GM23338 (cell line): ENCODE data around the gene UBE2J1. TPM values are rescaled to one million over a fixed set of nuclear protein-coding genes. Genes with fewer than 3 reads are reported as not detected.
A peak's percentile ranks its signal among the peaks of the same experiment; 100 is the strongest.

Experiments used
- ATAC-seq: fragments of 200-7000 bp; cut with Tn5 transposase; 3 replicates; pipeline ENCODE4 v1.9.1; 2020
- DNase-seq: peaks from one replicate; pipeline ENCODE4 v3.0.0-alpha.2; 2015; ENCODE audit warnings: low spot score
- H2AFZ ChIP-seq: fragments of 200-600 bp; sonication (generic); 2 replicates; pipeline ENCODE4 v1.8.0; 2016; ENCODE audit warnings: antibody characterized with exemption, mild to moderate bottlenecking, moderate library complexity
- H3F3A ChIP-seq: fragments of 200-600 bp; sonication (generic); replicated peaks from 2 replicates; pipeline ENCODE4 v1.8.0; 2017; ENCODE audit warnings: antibody characterized with exemption, mixed run types, low read depth
- H3K27ac ChIP-seq: fragments of 200-600 bp; sonication (generic); 2 replicates; pipeline ENCODE4 v1.6.1; 2016; ENCODE audit warnings: low read depth
- H3K27me3 ChIP-seq: fragments of 200-600 bp; sonication (generic); 2 replicates; pipeline ENCODE4 v1.8.0; 2016; ENCODE audit warnings: mild to moderate bottlenecking, mixed run types, moderate library complexity; ENCODE audit not compliant: insufficient read depth
- H3K36me3 ChIP-seq: fragments of 200-600 bp; sonication (generic); 2 replicates; pipeline ENCODE4 v1.8.0; 2016; ENCODE audit warnings: mild to moderate bottlenecking; ENCODE audit not compliant: insufficient read depth
- H3K4me1 ChIP-seq: fragments of 200-600 bp; sonication (generic); 2 replicates; pipeline ENCODE4 v1.8.0; 2016; ENCODE audit warnings: mild to moderate bottlenecking, moderate library complexity; ENCODE audit not compliant: insufficient read depth
- H3K4me2 ChIP-seq: fragments of 200-600 bp; sonication (generic); 2 replicates; pipeline ENCODE4 v1.7.1; 2017; ENCODE audit warnings: mixed run types
- H3K4me3 ChIP-seq: fragments of 200-600 bp; sonication (generic); 2 replicates; pipeline ENCODE4 v1.6.1; 2016; ENCODE audit warnings: mixed run types
- H3K79me2 ChIP-seq: fragments of 200-600 bp; sonication (generic); replicated peaks from 2 replicates; pipeline ENCODE4 v1.8.0; 2017; ENCODE audit warnings: mild to moderate bottlenecking; ENCODE audit not compliant: insufficient read depth
- H3K9me2 ChIP-seq: fragments of 200-600 bp; sonication (generic); 2 replicates; pipeline ENCODE4 v1.8.0; 2017; ENCODE audit not compliant: insufficient read depth
- H4K20me1 ChIP-seq: fragments of 200-600 bp; sonication (generic); replicated peaks from 2 replicates; pipeline ENCODE4 v1.8.0; 2017; ENCODE audit warnings: mild to moderate bottlenecking; ENCODE audit not compliant: insufficient read depth
- H3K27ac Mint-ChIP-seq: 2 replicates; pipeline ENCODE4 v1.8.0; 2020; ENCODE audit warnings: inconsistent platforms, mild to moderate bottlenecking, moderate library complexity, mixed read lengths
- H3K27me3 Mint-ChIP-seq: 3 replicates; pipeline ENCODE4 v1.8.0; 2022; ENCODE audit warnings: low read depth, mild to moderate bottlenecking, moderate library complexity, mixed read lengths, inconsistent platforms; ENCODE audit not compliant: insufficient read depth, poor library complexity
- H3K36me3 Mint-ChIP-seq: 3 replicates; pipeline ENCODE4 v1.8.0; 2021; ENCODE audit warnings: low read depth, mild to moderate bottlenecking, inconsistent platforms, moderate library complexity, mixed read lengths
- H3K4me1 Mint-ChIP-seq: 3 replicates; pipeline ENCODE4 v1.8.0; 2020; ENCODE audit warnings: mild to moderate bottlenecking, inconsistent platforms, mixed read lengths
- H3K4me3 Mint-ChIP-seq: 3 replicates; pipeline ENCODE4 v1.8.0; 2021; ENCODE audit warnings: moderate library complexity, mild to moderate bottlenecking, inconsistent platforms, mixed read lengths
- H3K9me3 Mint-ChIP-seq: 3 replicates; pipeline ENCODE4 v1.8.0; 2020; ENCODE audit warnings: moderate library complexity, mild to moderate bottlenecking, inconsistent platforms, mixed read lengths
- CREB1 ChIP-seq: fragments of 250-450 bp; sonication (Bioruptor Pico); IDR thresholded peaks from 2 replicates; pipeline ENCODE4 v1.5.0; 2020; ENCODE audit warnings: low read depth, mild to moderate bottlenecking, moderate library complexity
- ETS1 ChIP-seq: IDR thresholded peaks from 2 replicates; pipeline ENCODE4 v1.6.1; 2016; ENCODE audit warnings: antibody characterized with exemption
- EZH2 ChIP-seq: fragments of 200-600 bp; sonication (generic); IDR thresholded peaks from one replicate; pipeline ENCODE4 v1.8.0; 2017; ENCODE audit warnings: antibody characterized with exemption, mild to moderate bottlenecking, low read depth; ENCODE audit not compliant: unreplicated experiment
- EZH2phosphoT487 ChIP-seq: fragments of 200-600 bp; sonication (generic); IDR thresholded peaks from one replicate; pipeline ENCODE4 v1.8.1; 2018; ENCODE audit warnings: antibody characterized with exemption; ENCODE audit not compliant: unreplicated experiment
- POLR2AphosphoS5 ChIP-seq: IDR thresholded peaks from 2 replicates; pipeline ENCODE4 v1.6.1; 2016; ENCODE audit warnings: antibody characterized with exemption, low read depth
- REST ChIP-seq: IDR thresholded peaks from one replicate; pipeline ENCODE4 v1.6.1; 2018; ENCODE audit warnings: antibody characterized with exemption; ENCODE audit not compliant: unreplicated experiment
- STAT1 ChIP-seq: IDR thresholded peaks from one replicate; pipeline ENCODE4 v1.6.1; 2016; ENCODE audit warnings: antibody characterized with exemption; ENCODE audit not compliant: unreplicated experiment
- ZNF114 ChIP-seq: fragments of 250-450 bp; sonication (Bioruptor Pico); IDR thresholded peaks from 2 replicates; pipeline ENCODE4 v1.5.0; 2020; ENCODE audit warnings: mild to moderate bottlenecking, moderate library complexity
- ZNF462 ChIP-seq: fragments of 250-450 bp; sonication (Bioruptor Pico); IDR thresholded peaks from 2 replicates; pipeline ENCODE4 v1.5.0; 2020; ENCODE audit warnings: mild to moderate bottlenecking, moderate library complexity
- long read RNA-seq: library from polyadenylated mRNA; unstranded; transcript quantifications from one replicate; pipeline ENCODE4 v2.0.0, GENCODE V29; 2020; ENCODE audit not compliant: unreplicated experiment
- polyA plus RNA-seq: library from polyadenylated mRNA; unstranded; fragments of >200 nt; fragmentation: Nextera tagmentation; extraction: Ambion mirVana; gene quantifications from 2 replicates; pipeline ENCODE4 v1.2.1, GENCODE V29; 2016
- total RNA-seq: library from RNA; depleted of rRNA; stranded (reverse); fragments of >200 nt; shearing (Covaris generic); gene quantifications from 2 replicates; pipeline ENCODE4 v1.2.3, GENCODE V29; 2014; rRNA removed

UBE2J1 gene
- total RNA-seq, result 10.3 and 13.1 TPM in 2 replicates
- 6.4 and 7.5 TPM in 2 replicates for polyA plus RNA-seq
- long read RNA-seq, full-length matches to known transcripts, result 7 of 9 reads
- long read RNA-seq, partial matches to known transcripts, result 0 of 9 reads
- long read RNA-seq, other reads (novel, unspliced or antisense), result 2 of 9 reads

GRCh38 chr6:89352278-89353117 is at the start of gene UBE2J1:
Gene UBE2J1 (minus strand): TSS chr6:89352722. CDS start chr6:89352569, 153 bp downstream.
- peak within 1 kb of the TSS; percentile 89 for H3K4me3 Mint-ChIP-seq
- no peak within 1 kb of the TSS for H3K27ac Mint-ChIP-seq
- no peaks in the 10 kb centered on the region for H3K79me2 ChIP-seq

GRCh38 chr6:89400912-89401399 is 48.4 kb upstream of the UBE2J1 start:
- Histone ChIP-seq H3K36me3 (no peaks in the 10 kb centered on the region), H3K27me3 (no peaks in the 10 kb centered on the region), H2AFZ (no peak overlapping the region), H3K9me2 (no peaks in the 10 kb centered on the region), H4K20me1 (no peaks in the 10 kb centered on the region; the same call in 1 of the 2 replicates), H3F3A (no peaks in the 10 kb centered on the region), H3K27ac (no peak overlapping the region), H3K79me2 (peaks cover 26% of the 10 kb centered on the region), H3K4me3 (no peak overlapping the region), H3K4me1 (peaks cover 9% of the 10 kb centered on the region), H3K4me2 (no peak overlapping the region)
- Mint-ChIP-seq H3K4me3 (no peak overlapping the region), H3K27ac (no peak overlapping the region), H3K36me3 (0 out of 3 replicates have a peak, but pooled peaks cover 4% of the 10 kb centered on the region), H3K4me1 (peaks cover 16% of the 10 kb centered on the region), H3K27me3 (peaks cover 3% of the 10 kb centered on the region), H3K9me3 (no peaks in the 10 kb centered on the region)
- ATAC-seq, result no peak
- no peak for DNase-seq
- no peak for TF ChIP-seq POLR2AphosphoS5
- no peak for TF ChIP-seq REST
- no peak for TF ChIP-seq ETS1
- no peak for TF ChIP-seq ZNF114 (CRISPR knock-in tag)
- TF ChIP-seq STAT1, result no peak
- no peak for TF ChIP-seq ZNF462 (CRISPR knock-in tag)
- no peak for TF ChIP-seq EZH2

More at GRCh38 chr6:89352278-89353117, at the start of gene UBE2J1:
- DNase-seq (peak; percentile 85), ATAC-seq (peak; percentile 92)
- H3K27me3 Mint-ChIP-seq, result peaks cover 17% of the 10 kb centered on the region
- Histone ChIP-seq H3K4me1 (peaks cover 8% of the 10 kb centered on the region; the same call in 1 of the 2 replicates), H3K4me2 (peak within 1 kb of the TSS; percentile 92), H3K27me3 (peaks cover 25% of the 10 kb centered on the region), H3K9me2 (no peaks in the 10 kb centered on the region), H3F3A (0 out of 2 replicates have a peak, but pooled peaks cover 4% of the 10 kb centered on the region), H4K20me1 (no peaks in the 10 kb centered on the region), H3K4me3 (peak within 1 kb of the TSS; percentile 69), H2AFZ (peak within 1 kb of the TSS; percentile 93), H3K27ac (no peak within 1 kb of the TSS), H3K36me3 (no peaks in the 10 kb centered on the region)
- TF ChIP-seq POLR2AphosphoS5 (peak; percentile 49), CREB1 (CRISPR knock-in tag) (peak; percentile 78), EZH2phosphoT487 (no peak)
- no peaks in the 10 kb centered on the region for H3K9me3 Mint-ChIP-seq
- H3K4me1 Mint-ChIP-seq, result peaks cover 28% of the 10 kb centered on the region
- no peaks in the 10 kb centered on the region for H3K36me3 Mint-ChIP-seq
